GM21390 (cell line): Measurements from ENCODE around the gene GLS.

Experiments used
- ATAC-seq: cut with Tn5 transposase; IDR thresholded peaks from one replicate; pipeline ENCODE4 v1.9.1; 2021; ENCODE audit not compliant: unreplicated experiment

GLS gene

GRCh38 chr2:191010887-191011885 lies 130.6 kb downstream of the GLS start:
- no peak for ATAC-seq

- ATAC-seq, result no peak
Measured at GRCh38 chr2:191012346-191012745, 131.7 kb downstream of the GLS start.

- ATAC-seq, result no peak
Measured at GRCh38 chr2:191012845-191013681, 132.4 kb downstream of the GLS start.

GRCh38 chr2:191013682-191013931 lies 133.0 kb downstream of the GLS start:
- no peak for ATAC-seq

GRCh38 chr2:191013932-191014652 lies 133.5 kb downstream of the GLS start, which contains the start of gene STAT1:
TSS of gene STAT1 (minus strand) at chr2:191014171. CDS start at chr2:191010003, 4,168 bp downstream.
- ATAC-seq, result peak; percentile 82

- ATAC-seq, result no peak
Measured at GRCh38 chr2:191014653-191015020, 134.0 kb downstream of the GLS start.
